Liver (tissue), 3 donors: ENCODE measurements around the gene XCL1.

Experiments
- NR2F2 ChIP-seq: IDR thresholded peaks from 2 replicates; pipeline ENCODE4 v1.6.1; 2016; ENCODE audit warnings: antibody characterized with exemption
- TAF1 ChIP-seq: conservative IDR thresholded peaks from 2 replicates; pipeline ENCODE4 v1.6.1; 2016; ENCODE audit warnings: antibody characterized with exemption, mild to moderate bottlenecking
- TF ChIP-seq, protein P1 (sequence below): IDR thresholded peaks from 2 replicates; pipeline ENCODE4 v1.6.1; 2016; ENCODE audit warnings: antibody characterized with exemption
- TF ChIP-seq, protein P2 (sequence below): fragments of 150-350 bp; IDR thresholded peaks from 2 replicates; pipeline ENCODE4 v1.5.1; 2017; ENCODE audit warnings: improper control_type of control experiment, low read depth, low read length; ENCODE audit not compliant: missing input control
- donor health status: healthy.
- donor health status: healthy.

DNA sequence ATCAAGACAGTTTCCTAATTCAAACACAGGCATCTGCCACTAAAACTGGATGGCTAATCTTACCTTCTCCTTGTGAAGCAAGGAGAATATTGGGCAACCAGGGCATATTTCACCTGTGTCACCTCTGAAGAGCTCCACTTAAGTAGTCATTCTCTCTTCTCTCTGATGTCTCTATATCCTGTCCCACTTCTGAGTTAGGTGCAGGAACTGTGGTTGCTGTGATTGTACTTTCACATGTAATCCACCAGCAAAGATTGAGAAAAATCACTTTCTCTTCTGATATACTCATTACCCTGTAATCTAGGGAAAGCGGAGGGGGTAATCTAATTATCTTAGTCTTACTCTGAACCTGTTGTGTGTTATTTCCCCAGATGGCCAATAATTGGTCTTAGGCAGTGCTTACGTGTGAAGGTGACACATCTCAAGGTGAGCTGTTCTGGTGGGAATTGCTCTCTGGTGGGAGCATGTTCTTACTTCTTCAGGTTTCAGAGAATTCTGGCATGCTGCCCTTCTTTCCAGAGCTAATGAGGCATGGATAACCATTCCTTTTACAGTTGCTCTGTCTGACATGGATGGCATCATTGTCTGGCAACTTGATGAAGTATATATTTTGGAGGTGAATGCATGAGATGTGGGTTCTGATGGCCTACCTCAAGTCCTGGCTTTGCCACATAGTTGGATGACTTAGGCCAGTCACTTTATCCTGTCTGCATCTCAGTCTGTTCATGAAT lies 44.6 kb upstream of the XCL1 start:
- TF ChIP-seq, protein P1, sequence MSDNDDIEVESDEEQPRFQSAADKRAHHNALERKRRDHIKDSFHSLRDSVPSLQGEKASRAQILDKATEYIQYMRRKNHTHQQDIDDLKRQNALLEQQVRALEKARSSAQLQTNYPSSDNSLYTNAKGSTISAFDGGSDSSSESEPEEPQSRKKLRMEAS, result no peak
- TF ChIP-seq, protein P2, sequence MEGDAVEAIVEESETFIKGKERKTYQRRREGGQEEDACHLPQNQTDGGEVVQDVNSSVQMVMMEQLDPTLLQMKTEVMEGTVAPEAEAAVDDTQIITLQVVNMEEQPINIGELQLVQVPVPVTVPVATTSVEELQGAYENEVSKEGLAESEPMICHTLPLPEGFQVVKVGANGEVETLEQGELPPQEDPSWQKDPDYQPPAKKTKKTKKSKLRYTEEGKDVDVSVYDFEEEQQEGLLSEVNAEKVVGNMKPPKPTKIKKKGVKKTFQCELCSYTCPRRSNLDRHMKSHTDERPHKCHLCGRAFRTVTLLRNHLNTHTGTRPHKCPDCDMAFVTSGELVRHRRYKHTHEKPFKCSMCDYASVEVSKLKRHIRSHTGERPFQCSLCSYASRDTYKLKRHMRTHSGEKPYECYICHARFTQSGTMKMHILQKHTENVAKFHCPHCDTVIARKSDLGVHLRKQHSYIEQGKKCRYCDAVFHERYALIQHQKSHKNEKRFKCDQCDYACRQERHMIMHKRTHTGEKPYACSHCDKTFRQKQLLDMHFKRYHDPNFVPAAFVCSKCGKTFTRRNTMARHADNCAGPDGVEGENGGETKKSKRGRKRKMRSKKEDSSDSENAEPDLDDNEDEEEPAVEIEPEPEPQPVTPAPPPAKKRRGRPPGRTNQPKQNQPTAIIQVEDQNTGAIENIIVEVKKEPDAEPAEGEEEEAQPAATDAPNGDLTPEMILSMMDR, result no peak
- TF ChIP-seq TAF1 (no peak), NR2F2 (no peak)
